HG03066 (cell line): ENCODE measurements around the gene ZNF330.

Experiments used
- ATAC-seq: cut with Tn5 transposase; IDR thresholded peaks from one replicate; pipeline ENCODE4 v1.9.1; 2021; ENCODE audit warnings: low read depth; ENCODE audit not compliant: unreplicated experiment

The ZNF330 gene

GRCh38 chr4:141229408-141230101, 8.9 kb downstream of the ZNF330 start:
- peak; percentile 72 for ATAC-seq

DNA sequence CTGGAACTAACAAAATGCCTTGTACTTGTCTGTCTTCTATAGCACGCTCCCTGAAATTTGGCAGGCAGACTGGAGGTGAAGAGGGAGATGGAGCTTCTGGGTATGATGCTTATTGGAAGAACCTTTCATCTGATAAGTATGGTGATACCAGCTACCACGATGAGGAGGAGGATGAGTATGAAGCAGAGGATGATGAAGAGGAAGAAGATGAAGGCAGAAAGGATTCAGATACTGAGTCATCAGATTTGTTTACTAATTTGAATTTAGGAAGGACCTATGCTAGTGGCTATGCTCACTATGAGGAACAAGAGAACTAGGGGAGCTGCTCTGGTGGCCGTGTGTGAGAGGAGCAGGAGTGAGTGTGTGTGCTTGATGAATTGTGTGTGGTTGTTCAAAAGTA, 13.0 kb downstream of the ZNF330 start:
- no peak for ATAC-seq

DNA sequence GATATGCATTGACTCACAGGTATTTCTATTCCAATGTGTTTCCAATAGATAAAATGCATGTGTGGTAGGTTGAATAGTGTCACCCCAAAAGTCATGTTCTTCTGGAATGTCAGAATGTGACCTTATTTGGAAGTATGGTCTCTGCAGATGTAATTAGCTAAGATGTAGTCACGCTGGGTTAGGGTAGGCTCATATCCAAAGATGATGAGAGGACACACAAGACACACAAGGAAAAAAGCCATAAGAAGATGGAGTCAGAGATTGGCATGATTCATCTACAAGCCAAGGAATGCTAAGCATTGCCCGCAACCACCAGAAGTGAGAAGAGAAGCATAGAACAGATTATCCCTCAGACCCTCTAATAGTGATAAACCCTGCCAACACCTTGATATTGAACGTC, 17.5 kb downstream of the ZNF330 start:
- ATAC-seq = no peak

DNA sequence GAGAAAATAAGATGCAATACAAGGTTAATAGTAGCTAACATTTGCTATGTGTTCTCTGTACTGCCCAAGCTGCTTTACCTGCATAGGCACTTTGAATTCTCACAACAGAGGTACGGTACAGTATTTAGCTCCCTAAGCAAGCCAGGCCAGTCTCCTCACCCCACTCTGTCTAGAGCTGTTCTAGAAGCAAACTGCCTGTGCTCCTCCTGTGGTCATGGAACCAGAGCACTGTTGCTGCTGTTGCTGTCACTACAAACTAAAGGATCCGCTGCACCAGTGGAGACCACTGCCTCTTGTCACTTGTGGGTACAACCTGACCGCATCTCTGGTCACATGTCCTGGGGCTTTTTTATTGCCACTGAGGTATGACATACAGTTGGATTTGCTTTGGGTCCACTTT, 19.6 kb downstream of the ZNF330 start:
- no peak for ATAC-seq

DNA sequence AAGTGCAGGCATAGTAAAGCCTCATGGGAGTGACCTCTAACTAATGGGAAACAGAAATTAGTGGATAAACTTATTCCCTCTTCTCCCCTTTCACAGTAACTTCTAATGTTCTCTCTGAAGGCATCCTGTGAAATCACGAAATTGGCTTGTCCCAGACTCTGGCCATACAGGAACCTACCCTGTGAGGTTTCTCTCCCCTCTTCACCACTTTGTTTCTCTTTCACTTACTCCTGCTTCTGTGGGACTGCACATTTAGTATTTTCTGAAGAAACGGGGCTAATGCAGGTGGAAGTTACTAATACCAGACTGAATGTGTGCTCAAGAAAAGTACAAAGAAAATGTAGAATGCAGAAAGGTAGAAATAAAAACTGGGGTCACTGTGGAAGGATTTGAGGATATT, 20.0 kb downstream of the ZNF330 start:
- no peak for ATAC-seq

DNA sequence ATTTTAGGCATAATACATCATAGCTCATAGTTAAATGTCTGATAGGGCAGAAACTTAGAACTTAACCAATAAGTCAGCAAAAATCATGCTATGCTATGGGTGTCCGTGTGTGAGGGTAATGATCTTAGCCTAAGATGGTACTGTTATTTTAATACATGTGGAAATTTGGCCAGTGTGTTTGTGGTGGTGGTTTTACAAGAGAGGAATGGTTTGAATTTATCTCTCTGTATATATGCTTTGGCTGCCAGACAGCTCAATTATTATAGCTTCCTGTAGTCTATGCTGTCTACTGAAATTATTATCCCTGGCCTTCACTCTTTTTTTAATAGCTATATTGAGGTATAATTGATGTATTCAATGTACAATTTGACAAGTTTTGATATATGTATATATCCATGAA, 21.3 kb downstream of the ZNF330 start:
- no peak for ATAC-seq

DNA sequence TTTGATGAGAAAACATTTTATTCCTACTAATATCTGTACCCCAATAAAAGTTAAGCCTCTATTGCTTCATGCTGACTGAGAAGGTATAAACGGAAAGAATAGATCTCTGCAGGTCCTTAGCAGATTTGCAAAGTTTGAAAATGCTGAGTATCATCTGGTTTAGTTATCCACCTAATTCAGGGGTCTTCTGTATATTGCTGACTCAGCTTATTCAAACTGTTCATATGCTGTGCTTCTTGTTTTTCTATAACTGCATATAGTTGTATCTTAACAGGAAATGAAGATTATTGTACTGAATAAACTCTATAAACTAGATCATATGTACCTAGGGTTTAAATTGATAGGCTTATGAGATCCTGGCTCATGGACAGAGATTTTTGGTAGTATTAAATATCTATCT, 23.7 kb downstream of the ZNF330 start:
- no peak for ATAC-seq

DNA sequence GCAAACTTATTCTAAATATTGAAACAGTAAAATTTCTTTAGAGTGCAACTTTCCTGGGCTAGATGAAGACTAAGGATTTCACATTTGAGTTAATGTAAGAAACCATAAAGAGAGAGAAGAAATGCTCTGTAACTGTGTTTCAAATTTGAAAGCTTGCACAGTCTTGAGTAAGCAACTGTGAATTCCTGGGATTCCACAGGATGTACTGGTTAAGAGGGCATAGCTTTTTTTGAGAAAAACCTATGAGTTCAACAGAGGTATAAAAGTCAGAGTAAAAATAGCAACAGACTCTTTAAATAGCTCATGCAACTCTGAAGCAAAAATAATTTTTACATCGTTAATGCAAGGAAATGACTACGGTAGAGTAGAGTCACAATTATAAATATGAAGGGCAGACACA, 25.5 kb downstream of the ZNF330 start:
- no peak for ATAC-seq

DNA sequence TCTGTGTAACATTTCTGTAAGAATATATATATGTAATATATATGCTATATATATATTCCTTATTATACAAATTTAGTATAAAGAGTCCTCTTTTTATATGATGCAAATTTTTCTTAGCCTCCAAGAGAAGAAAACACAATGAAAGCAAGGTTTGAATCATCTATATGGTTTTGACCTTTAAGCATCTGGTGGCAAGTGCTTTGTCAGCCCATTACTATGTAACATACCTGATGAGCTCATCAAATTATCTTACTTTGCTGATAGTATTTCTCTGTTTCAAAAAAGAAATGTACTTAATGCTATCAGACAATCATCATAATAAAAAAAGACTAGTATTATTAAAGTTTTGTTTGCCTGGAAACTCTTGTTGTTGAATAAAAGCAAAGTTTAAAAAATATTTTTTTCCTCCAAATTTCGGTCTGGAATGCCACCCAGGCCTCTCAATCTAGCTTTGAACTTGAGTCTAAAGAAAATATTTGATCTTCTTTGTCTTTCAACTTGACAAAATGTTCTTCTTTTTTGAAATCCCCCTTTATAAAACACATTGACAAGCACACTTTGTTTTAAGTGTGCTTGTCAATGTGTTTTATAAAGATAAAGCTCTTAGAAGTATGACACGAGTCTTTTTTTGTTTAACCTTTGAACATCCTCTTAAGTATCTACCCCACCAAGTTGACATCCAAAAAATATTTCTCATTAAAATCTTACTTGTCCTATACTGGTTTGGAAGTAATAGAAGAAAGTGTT, 26.2 kb downstream of the ZNF330 start:
- ATAC-seq = no peak

- ATAC-seq = no peak
Observed at GRCh38 chr4:141247430-141247780, 26.7 kb downstream of the ZNF330 start.

GRCh38 chr4:141248029-141248428, 27.3 kb downstream of the ZNF330 start:
- no peak for ATAC-seq

- ATAC-seq = no peak
Observed at GRCh38 chr4:141248486-141248885, 27.8 kb downstream of the ZNF330 start.

GRCh38 chr4:141254326-141254725, 33.6 kb downstream of the ZNF330 start:
- ATAC-seq = no peak

- no peak for ATAC-seq
Observed at GRCh38 chr4:141255016-141255415, 34.3 kb downstream of the ZNF330 start.

DNA sequence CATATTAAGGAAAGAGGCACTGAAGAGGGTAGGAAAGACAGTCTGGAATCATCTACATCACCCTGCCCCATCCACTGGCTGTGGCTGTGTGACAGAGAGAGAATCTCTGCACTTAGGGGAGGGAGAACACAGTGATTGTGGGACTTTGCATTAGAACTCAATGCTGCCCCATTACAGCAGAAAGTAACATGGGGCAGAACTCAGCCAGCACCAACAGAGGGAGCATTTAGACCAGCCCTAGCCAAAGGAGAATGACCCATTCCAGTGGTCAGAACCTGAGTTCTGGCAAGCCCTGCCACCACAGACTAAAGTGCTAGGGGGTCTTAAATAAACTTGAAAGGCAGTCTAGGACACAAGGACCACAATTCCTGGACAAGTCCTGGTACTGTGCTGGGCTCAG, 37.9 kb downstream of the ZNF330 start:
- ATAC-seq = no peak

DNA sequence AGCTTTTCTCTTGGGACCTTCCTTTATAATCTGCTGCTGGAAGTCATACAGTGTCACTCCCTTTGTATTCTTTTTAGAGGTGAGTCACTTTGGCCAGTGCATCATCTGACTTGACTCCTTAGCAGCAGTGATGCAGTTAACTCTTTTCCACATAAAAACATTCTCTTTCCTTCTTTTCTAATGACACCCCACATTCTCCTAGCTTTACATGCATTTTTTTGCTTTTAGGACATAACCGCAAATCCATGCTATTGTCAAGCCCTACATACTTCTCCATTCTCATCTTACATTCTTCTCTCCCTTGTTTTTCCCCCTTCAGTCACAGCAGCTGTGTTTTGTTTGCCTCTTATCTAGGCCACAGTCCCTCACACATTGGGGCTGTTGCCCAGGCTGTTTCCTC, 55.1 kb downstream of the ZNF330 start:
- ATAC-seq = no peak

GRCh38 chr4:141283152-141283551, 62.5 kb downstream of the ZNF330 start:
- no peak for ATAC-seq

DNA sequence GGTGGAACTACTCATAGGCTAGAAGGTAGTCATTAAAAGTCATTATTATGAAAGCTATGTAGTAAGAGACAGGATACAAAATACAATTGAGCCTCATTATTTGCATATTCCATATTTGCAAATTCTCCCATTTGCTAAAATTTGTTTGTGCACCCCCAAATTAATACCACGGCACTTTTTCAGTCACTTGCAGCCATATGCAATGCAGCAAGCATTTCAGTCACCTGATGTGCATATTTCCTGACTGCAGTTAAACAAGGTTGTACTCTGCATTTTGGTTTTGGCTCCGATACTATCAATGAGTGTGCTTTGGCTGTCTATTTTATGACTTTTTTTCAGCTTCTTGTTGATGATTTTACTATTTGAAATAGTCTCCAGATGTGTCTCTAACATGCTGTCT, 62.9 kb downstream of the ZNF330 start:
- ATAC-seq = no peak
